Peyer's patch (tissue), 4 donors: ENCODE data around the gene ZNF823. TPM values are rescaled to one million over a fixed set of nuclear protein-coding genes. Genes with fewer than 3 reads are reported as not detected.

ENCODE experiments used
- DNase-seq, 3 donors: peaks; one replicate each; pipeline ENCODE4 v3.0.0-alpha.2; 2017 to 2019
- H3K27ac ChIP-seq, 4 donors: fragments of 200-600 bp; sonication (generic); one replicate each; pipeline ENCODE4 v1.5.1; 2016 to 2019
- H3K27me3 ChIP-seq, 2 donors: fragments of 200-600 bp; sonication (generic); one replicate each; pipeline ENCODE4 v1.5.1; 2019
- H3K36me3 ChIP-seq, 3 donors: fragments of 200-600 bp; sonication (generic); one replicate each; pipeline ENCODE4 v1.5.1; 2016 to 2019
- H3K4me1 ChIP-seq, 4 donors: fragments of 200-600 bp; sonication (generic); one replicate each; pipeline ENCODE4 v1.5.1; 2016 to 2019
- H3K4me3 ChIP-seq, 4 donors: fragments of 200-600 bp; sonication (generic); 1 replicate in 3 of 4; 2 replicates in 1 of 4; pipeline ENCODE4 v1.5.1; 2016 to 2019; ENCODE audit warnings: mild to moderate bottlenecking in 1 of 4
- H3K9me3 ChIP-seq, 4 donors: fragments of 200-600 bp; sonication (generic); one replicate each; pipeline ENCODE4 v1.5.1; 2016 to 2019; ENCODE audit warnings: mild to moderate bottlenecking in 1 of 4
- POLR2A ChIP-seq, 2 donors: fragments of 450-650 bp; IDR thresholded peaks; one replicate each; pipeline ENCODE4 v1.5.1; 2017; ENCODE audit warnings: antibody characterized with exemption in 2 of 2, mild to moderate bottlenecking in 2 of 2, moderate library complexity in 2 of 2
- total RNA-seq, 4 donors: library from RNA; depleted of rRNA; stranded (reverse); fragments of >200 nt; gene quantifications; one replicate each; pipeline ENCODE4 v1.1.0, GENCODE V29; 2016
- TF ChIP-seq, protein P1 (sequence below), 6 experiments: fragments of 450-650 bp in 4 of 6; fragments of 200-600 bp in 2 of 6; sonication (generic) in 1 of 6; IDR thresholded peaks; one replicate each; pipeline ENCODE4 v1.5.1; 2017 to 2019; ENCODE audit warnings: antibody characterized with exemption in 6 of 6, mild to moderate bottlenecking in 3 of 6, moderate library complexity in 1 of 6

Gene ZNF823
- total RNA-seq, 4 donors from 2014 or later: 5.0 to 14.4 (median 13.1) TPM

DNA sequence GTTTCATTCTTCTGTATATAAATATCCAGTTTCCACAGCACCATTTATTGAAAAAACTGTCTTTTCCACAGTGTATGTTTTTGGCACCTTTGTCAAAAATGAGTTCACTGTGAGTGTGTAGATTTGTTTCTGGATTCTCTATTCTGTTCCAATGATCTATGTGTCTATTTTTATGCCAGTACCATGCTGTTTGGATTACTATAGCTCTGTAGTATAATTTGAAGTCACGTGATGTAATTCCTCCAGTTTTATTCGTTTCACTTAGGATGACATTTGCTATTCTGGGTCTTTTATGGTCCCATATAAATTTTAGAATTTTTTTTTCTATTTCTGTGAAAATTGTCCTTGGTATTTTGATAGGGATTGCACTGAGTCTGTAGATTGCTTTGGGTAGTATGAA is 11.0 kb upstream of the ZNF823 start:
- Histone ChIP-seq H3K27me3 (no peaks in the 10 kb centered on the region), H3K4me3 (no peak overlapping the region), H3K4me1 (no peaks in the 10 kb centered on the region), H3K27ac (no peak overlapping the region), H3K9me3 (peaks cover 0 to 5% (median 2%) of the 10 kb centered on the region in 4 donors), H3K36me3 (no peaks in the 10 kb centered on the region)
- DNase-seq: no peak
- TF ChIP-seq, protein P1, sequence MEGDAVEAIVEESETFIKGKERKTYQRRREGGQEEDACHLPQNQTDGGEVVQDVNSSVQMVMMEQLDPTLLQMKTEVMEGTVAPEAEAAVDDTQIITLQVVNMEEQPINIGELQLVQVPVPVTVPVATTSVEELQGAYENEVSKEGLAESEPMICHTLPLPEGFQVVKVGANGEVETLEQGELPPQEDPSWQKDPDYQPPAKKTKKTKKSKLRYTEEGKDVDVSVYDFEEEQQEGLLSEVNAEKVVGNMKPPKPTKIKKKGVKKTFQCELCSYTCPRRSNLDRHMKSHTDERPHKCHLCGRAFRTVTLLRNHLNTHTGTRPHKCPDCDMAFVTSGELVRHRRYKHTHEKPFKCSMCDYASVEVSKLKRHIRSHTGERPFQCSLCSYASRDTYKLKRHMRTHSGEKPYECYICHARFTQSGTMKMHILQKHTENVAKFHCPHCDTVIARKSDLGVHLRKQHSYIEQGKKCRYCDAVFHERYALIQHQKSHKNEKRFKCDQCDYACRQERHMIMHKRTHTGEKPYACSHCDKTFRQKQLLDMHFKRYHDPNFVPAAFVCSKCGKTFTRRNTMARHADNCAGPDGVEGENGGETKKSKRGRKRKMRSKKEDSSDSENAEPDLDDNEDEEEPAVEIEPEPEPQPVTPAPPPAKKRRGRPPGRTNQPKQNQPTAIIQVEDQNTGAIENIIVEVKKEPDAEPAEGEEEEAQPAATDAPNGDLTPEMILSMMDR (IDR thresholded peaks at IDR 0.05): no peak
- TF ChIP-seq POLR2A (IDR thresholded peaks at IDR 0.05): no peak

DNA sequence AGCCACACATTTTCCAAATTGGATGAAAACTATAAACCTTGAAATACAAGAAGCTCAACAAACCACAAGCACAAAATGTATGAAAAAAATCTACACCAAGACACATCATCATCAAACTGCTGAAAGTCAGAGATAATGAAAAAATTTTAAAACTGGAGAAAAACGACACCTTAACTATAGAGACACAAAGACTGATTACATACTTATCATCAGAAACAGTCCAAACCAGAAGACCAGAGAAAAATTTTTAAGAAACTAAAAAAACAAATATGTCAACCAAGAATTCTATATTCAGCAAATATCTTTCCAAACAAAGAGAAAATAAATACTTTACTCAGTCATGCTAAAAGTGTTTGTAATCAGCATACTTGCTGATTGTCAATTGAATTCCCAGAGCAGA is 8.5 kb upstream of the ZNF823 start:
- H3K4me3 ChIP-seq: no peak overlapping the region
- no peaks in the 10 kb centered on the region for H3K4me1 ChIP-seq
- TF ChIP-seq POLR2A (IDR thresholded peaks at IDR 0.05): no peak
- no peaks in the 10 kb centered on the region for H3K27me3 ChIP-seq
- H3K9me3 ChIP-seq: peaks cover 0 to 5% (median 2%) of the 10 kb centered on the region in 4 donors
- no peak overlapping the region for H3K27ac ChIP-seq
- DNase-seq: no peak
- no peaks in the 10 kb centered on the region for H3K36me3 ChIP-seq

DNA sequence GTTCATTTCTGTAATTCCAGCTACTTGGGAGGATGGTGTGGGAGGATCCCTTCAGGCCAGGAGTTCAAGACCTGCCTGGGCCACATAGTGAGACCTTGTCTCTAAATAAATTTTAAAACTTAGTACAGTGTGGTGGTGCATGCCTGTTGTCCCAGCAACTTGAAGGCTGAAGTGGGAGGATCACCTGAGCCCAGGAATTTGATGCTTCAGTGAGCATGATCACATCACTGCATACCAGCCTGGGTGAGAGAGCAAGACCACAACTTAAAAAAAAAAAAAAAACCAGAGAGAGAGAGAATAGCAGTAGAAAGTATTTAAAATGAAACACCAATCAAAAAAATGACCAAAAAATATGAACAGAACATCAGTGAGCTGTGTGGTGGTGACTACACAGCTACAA is 7.1 kb upstream of the ZNF823 start:
- DNase-seq: no peak
- Histone ChIP-seq H3K9me3 (peaks cover 0 to 5% (median 2%) of the 10 kb centered on the region in 4 donors), H3K4me1 (no peaks in the 10 kb centered on the region), H3K27ac (no peak overlapping the region), H3K36me3 (no peaks in the 10 kb centered on the region), H3K27me3 (no peaks in the 10 kb centered on the region), H3K4me3 (no peak overlapping the region)
- TF ChIP-seq, protein P1 (IDR thresholded peaks at IDR 0.05): no peak
- no peak for TF ChIP-seq POLR2A (IDR thresholded peaks at IDR 0.05)

DNA sequence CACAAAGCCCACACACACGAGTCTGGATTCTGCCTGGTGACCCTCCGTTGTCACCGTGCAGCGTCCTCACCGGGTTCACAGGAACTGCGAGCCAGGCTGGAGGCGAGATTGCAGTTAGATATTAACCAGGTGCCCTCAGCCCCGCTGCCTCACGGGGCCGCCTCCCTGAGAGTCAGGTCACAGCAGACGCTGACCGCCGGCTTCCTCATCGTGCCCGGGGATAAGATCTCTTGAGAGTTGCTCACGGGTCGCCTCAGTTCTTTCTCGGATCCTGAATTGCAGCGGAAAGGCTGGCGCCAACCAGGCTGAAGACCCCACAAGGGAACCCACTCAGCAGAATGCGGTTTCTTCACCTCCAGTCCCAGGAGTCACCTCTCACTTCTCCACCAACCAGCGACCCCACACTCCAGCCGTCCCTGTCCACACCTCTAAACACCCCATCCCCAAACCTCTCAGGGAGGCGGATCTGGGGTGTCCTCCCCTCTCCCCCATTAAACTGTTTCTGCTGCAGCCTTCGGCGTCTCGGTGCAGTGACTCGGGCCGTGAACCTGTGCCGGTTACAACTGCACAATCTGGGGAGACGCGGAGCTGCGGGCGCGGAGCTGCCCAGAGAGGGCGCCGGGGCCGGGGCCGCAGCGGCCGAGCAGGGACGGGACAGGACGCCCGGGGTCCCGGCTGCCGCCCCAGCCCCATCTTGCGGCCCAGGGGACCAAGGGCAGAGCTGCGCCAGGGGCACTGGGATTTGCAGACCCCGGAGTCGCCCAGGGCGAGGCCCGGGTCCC is 591 bp downstream of the ZNF823 start:
- DNase-seq: peak; percentile 52 to 87 (median 86)
- Histone ChIP-seq H3K9me3 (no peaks in the 10 kb centered on the region), H3K36me3 (no peaks in the 10 kb centered on the region), H3K27me3 (no peaks in the 10 kb centered on the region), H3K4me3 (peak overlapping the region; percentile 82 to 95 (median 88)), H3K4me1 (peaks cover 0 to 10% (median 3%) of the 10 kb centered on the region in 4 donors), H3K27ac (peak overlapping the region; percentile 80 to 96 (median 93))
- TF ChIP-seq, protein P1 (IDR thresholded peaks at IDR 0.05): peak in 2 of 6 experiments; percentile 5 to 18
- peak; percentile 84 to 92 for TF ChIP-seq POLR2A (IDR thresholded peaks at IDR 0.05)

DNA sequence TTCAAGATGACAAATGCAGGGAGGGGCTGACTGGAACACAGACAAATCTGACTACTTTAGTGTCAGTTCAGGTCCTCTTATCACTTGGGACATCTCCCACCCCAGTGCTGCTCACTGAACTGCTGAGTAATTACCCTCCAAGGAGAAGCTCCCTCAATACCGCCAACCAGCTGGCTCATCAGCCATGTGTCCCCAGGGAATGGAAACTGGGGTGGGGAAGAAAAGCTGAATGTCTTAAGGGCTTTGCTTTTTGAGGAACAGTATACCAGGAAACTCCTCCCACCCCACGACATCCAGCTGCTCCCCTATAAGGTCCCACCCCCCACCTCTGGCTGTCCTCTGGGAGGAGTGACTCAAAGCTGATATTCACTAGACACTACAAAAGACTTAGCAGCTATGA is 2.0 kb downstream of the ZNF823 start:
- Histone ChIP-seq H3K27ac (no peak overlapping the region), H3K4me3 (no peak overlapping the region), H3K27me3 (no peaks in the 10 kb centered on the region), H3K36me3 (no peaks in the 10 kb centered on the region), H3K9me3 (no peaks in the 10 kb centered on the region), H3K4me1 (peaks cover 0 to 10% (median 3%) of the 10 kb centered on the region in 4 donors)
- peak in 1 of 3 donors; percentile 50 for DNase-seq
- no peak for TF ChIP-seq POLR2A (IDR thresholded peaks at IDR 0.05)
- TF ChIP-seq, protein P1 (IDR thresholded peaks at IDR 0.05): no peak

DNA sequence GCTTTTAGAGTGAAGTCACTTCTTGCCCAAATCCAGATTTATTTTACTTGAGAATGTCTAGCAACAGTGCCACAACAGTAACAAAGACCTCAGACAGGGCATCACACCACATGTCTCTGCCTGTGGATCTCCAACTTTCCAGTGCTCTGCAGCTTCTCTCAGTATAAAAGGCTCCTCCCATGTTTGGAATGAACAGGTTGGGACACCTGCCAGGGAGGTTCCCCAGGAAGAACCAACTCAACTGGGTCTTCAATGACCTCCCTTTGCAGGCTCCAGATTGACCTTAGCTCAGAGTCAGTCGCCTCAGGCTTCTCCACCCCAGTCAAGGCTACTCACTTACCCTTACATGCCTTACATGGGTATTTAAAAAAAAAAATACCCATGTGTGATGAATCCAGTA is 3.4 kb downstream of the ZNF823 start:
- H3K9me3 ChIP-seq: no peaks in the 10 kb centered on the region
- TF ChIP-seq, protein P1 (IDR thresholded peaks at IDR 0.05): no peak
- H3K27me3 ChIP-seq: no peaks in the 10 kb centered on the region
- no peak overlapping the region for H3K4me3 ChIP-seq
- H3K27ac ChIP-seq: no peak overlapping the region
- H3K36me3 ChIP-seq: peaks cover 0 to 7% (median 0%) of the 10 kb centered on the region in 3 donors
- H3K4me1 ChIP-seq: peaks cover 0 to 10% (median 3%) of the 10 kb centered on the region in 4 donors
- DNase-seq: no peak
